Measurements from ENCODE around the gene PNMA6E. TPM values are rescaled to one million over a fixed set of nuclear protein-coding genes. Genes with fewer than 3 reads are reported as not detected.
A peak's percentile ranks its signal among the peaks of the same experiment; 100 is the strongest.

PNMA6E gene
- polyA plus RNA-seq, 3 donors from 2014 or later = not detected

GRCh38 chrX:153421856-153422255 lies 20.7 kb upstream of the PNMA6E start:
- no peak overlapping the region for H3K4me3 Mint-ChIP-seq
- H3K27ac Mint-ChIP-seq = no peak overlapping the region
- H3K27me3 Mint-ChIP-seq (ENCODE audit: low read depth in 3 of 3) = peaks cover 2% of the 10 kb centered on the region in 3 donors
- no peak for DNase-seq
- H3K36me3 Mint-ChIP-seq = no peaks in the 10 kb centered on the region
- H3K4me1 Mint-ChIP-seq = no peaks in the 10 kb centered on the region
- H3K9me3 Mint-ChIP-seq = no peaks in the 10 kb centered on the region

GRCh38 chrX:153420851-153421599 lies 19.9 kb upstream of the PNMA6E start:
- no peak overlapping the region for H3K4me3 Mint-ChIP-seq

GRCh38 chrX:153417637-153418036 lies 16.5 kb upstream of the PNMA6E start:
- peaks cover 0 to 3% (median 0%) of the 10 kb centered on the region in 3 donors for H3K27me3 Mint-ChIP-seq (ENCODE audit: low read depth in 3 of 3)
- no peaks in the 10 kb centered on the region for H3K36me3 Mint-ChIP-seq
- H3K27ac Mint-ChIP-seq = no peak overlapping the region
- H3K9me3 Mint-ChIP-seq = no peaks in the 10 kb centered on the region
- H3K4me1 Mint-ChIP-seq = no peaks in the 10 kb centered on the region
- no peak overlapping the region for H3K4me3 Mint-ChIP-seq
- DNase-seq = no peak

More at GRCh38 chrX:153420851-153421599, 19.9 kb upstream of the PNMA6E start:
- Mint-ChIP-seq H3K27ac (no peak overlapping the region), H3K9me3 (no peaks in the 10 kb centered on the region), H3K4me1 (no peaks in the 10 kb centered on the region), H3K36me3 (no peaks in the 10 kb centered on the region), H3K27me3 (ENCODE audit: low read depth in 3 of 3) (peaks cover under 1 to 2% (median 2%) of the 10 kb centered on the region in 3 donors)
- no peak for DNase-seq

GRCh38 chrX:153416781-153417450 lies 15.8 kb upstream of the PNMA6E start:
- no peak for DNase-seq
- Mint-ChIP-seq H3K27me3 (ENCODE audit: low read depth in 3 of 3) (peaks cover 0 to 3% (median 0%) of the 10 kb centered on the region in 3 donors), H3K4me3 (no peak overlapping the region), H3K27ac (no peak overlapping the region), H3K4me1 (peaks cover 4 to 7% of the 10 kb centered on the region in 2 donors), H3K9me3 (no peaks in the 10 kb centered on the region), H3K36me3 (no peaks in the 10 kb centered on the region)

- H3K4me3 Mint-ChIP-seq = no peak overlapping the region
- H3K27me3 Mint-ChIP-seq (ENCODE audit: low read depth in 3 of 3) = peaks cover 0 to 3% (median 1%) of the 10 kb centered on the region in 3 donors
- H3K9me3 Mint-ChIP-seq = no peaks in the 10 kb centered on the region
- peaks cover 6 to 13% of the 10 kb centered on the region in 2 donors for H3K4me1 Mint-ChIP-seq
- no peak overlapping the region for H3K27ac Mint-ChIP-seq
- no peaks in the 10 kb centered on the region for H3K36me3 Mint-ChIP-seq
- no peak for DNase-seq
Measured at GRCh38 chrX:153414856-153415510, 13.8 kb upstream of the PNMA6E start.

GRCh38 chrX:153413731-153414130 lies 12.6 kb upstream of the PNMA6E start:
- peaks cover 0 to 3% (median 2%) of the 10 kb centered on the region in 3 donors for H3K27me3 Mint-ChIP-seq (ENCODE audit: low read depth in 3 of 3)
- H3K4me3 Mint-ChIP-seq = peak overlapping the region in 1 of 5 donors; percentile 30
- peaks cover 6 to 13% of the 10 kb centered on the region in 2 donors for H3K4me1 Mint-ChIP-seq
- no peaks in the 10 kb centered on the region for H3K36me3 Mint-ChIP-seq
- DNase-seq = no peak
- H3K9me3 Mint-ChIP-seq = no peaks in the 10 kb centered on the region
- H3K27ac Mint-ChIP-seq = no peak overlapping the region

GRCh38 chrX:153412746-153413720 lies 11.9 kb upstream of the PNMA6E start:
- H3K27me3 Mint-ChIP-seq (ENCODE audit: low read depth in 3 of 3) = peaks cover 0 to 2% (median 2%) of the 10 kb centered on the region in 3 donors
- H3K4me1 Mint-ChIP-seq = peaks cover 6 to 13% of the 10 kb centered on the region in 2 donors
- H3K36me3 Mint-ChIP-seq = no peaks in the 10 kb centered on the region
- no peaks in the 10 kb centered on the region for H3K9me3 Mint-ChIP-seq
- peak overlapping the region in 3 of 5 donors; percentile 46 to 77 (median 73) for H3K4me3 Mint-ChIP-seq
- DNase-seq = no peak
- H3K27ac Mint-ChIP-seq = no peak overlapping the region

- no peak for DNase-seq
- no peaks in the 10 kb centered on the region for H3K9me3 Mint-ChIP-seq
- H3K27me3 Mint-ChIP-seq (ENCODE audit: low read depth in 3 of 3) = peaks cover 0 to 2% (median 2%) of the 10 kb centered on the region in 3 donors
- peak overlapping the region; percentile 73 to 84 (median 80) for H3K4me3 Mint-ChIP-seq
- H3K36me3 Mint-ChIP-seq = no peaks in the 10 kb centered on the region
- H3K4me1 Mint-ChIP-seq = peaks cover 6 to 13% of the 10 kb centered on the region in 2 donors
- H3K27ac Mint-ChIP-seq = peak overlapping the region in 3 of 6 donors; percentile 35 to 57 (median 46)
Measured at GRCh38 chrX:153411988-153412574, 10.9 kb upstream of the PNMA6E start.

- H3K4me3 Mint-ChIP-seq = peak within 1 kb of the TSS; percentile 73 to 84 (median 82)
- no peaks in the 10 kb centered on the region for H3K9me3 Mint-ChIP-seq
- peak within 1 kb of the TSS in 5 of 6 donors; percentile 36 to 77 (median 67) for H3K27ac Mint-ChIP-seq
- H3K36me3 Mint-ChIP-seq = no peaks in the 10 kb centered on the region
- peaks cover 0 to 2% (median 2%) of the 10 kb centered on the region in 3 donors for H3K27me3 Mint-ChIP-seq (ENCODE audit: low read depth in 3 of 3)
- peaks cover 6 to 13% of the 10 kb centered on the region in 2 donors for H3K4me1 Mint-ChIP-seq
- DNase-seq = peak; percentile 28 to 51 (median 46)
Measured at GRCh38 chrX:153411255-153411987, 10.3 kb upstream of the PNMA6E start, which contains the start of gene ZFP92. ZFP92 (plus strand) TSS chrX:153411472; CDS start chrX:153418323, 6,851 bp downstream.

- H3K27ac Mint-ChIP-seq = peak overlapping the region in 5 of 6 donors; percentile 36 to 77 (median 67)
- H3K4me3 Mint-ChIP-seq = peak overlapping the region; percentile 73 to 83 (median 79)
- H3K36me3 Mint-ChIP-seq = no peaks in the 10 kb centered on the region
- no peak for DNase-seq
- no peaks in the 10 kb centered on the region for H3K9me3 Mint-ChIP-seq
- peaks cover 6 to 13% of the 10 kb centered on the region in 2 donors for H3K4me1 Mint-ChIP-seq
- peaks cover 0 to 2% (median 2%) of the 10 kb centered on the region in 3 donors for H3K27me3 Mint-ChIP-seq (ENCODE audit: low read depth in 3 of 3)
Measured at GRCh38 chrX:153410888-153411254, 9.7 kb upstream of the PNMA6E start.

GRCh38 chrX:153410373-153410772 lies 9.2 kb upstream of the PNMA6E start:
- Mint-ChIP-seq H3K36me3 (no peaks in the 10 kb centered on the region), H3K27me3 (ENCODE audit: low read depth in 3 of 3) (peaks cover 0 to 2% (median 2%) of the 10 kb centered on the region in 3 donors), H3K9me3 (no peaks in the 10 kb centered on the region), H3K4me1 (peaks cover 6 to 13% of the 10 kb centered on the region in 2 donors), H3K4me3 (peak overlapping the region in 2 of 5 donors; percentile 18 to 83), H3K27ac (no peak overlapping the region)
- DNase-seq = no peak
